ENCODE results near the gene GLI3. TPM values are rescaled to one million over a fixed set of nuclear protein-coding genes. Genes with fewer than 3 reads are reported as not detected.

Gene GLI3
- polyA plus RNA-seq, 2 of the 4 experiments (the other 2 are of a cell fraction): 0.09 TPM; not detected in 1

DNA sequence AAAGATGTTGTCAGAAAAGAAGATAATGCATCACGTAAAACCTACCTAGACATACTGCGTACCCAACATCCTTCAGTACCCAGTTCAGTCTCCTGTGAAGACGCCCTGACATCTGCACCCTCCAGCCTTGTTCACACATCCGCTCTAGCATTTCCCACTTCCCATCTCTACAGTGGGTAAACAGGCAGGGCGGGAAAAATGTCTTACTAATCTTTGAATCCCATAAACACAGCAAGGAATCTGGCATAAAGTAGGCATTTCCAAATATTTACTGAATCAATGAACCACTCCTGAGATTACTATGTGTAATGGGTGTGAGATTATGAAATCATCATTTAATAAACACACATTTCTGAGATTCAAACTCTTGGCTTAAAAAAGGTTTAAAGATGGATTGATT, 132.8 kb downstream of the GLI3 start (continued):
- TF ChIP-seq, protein P1, sequence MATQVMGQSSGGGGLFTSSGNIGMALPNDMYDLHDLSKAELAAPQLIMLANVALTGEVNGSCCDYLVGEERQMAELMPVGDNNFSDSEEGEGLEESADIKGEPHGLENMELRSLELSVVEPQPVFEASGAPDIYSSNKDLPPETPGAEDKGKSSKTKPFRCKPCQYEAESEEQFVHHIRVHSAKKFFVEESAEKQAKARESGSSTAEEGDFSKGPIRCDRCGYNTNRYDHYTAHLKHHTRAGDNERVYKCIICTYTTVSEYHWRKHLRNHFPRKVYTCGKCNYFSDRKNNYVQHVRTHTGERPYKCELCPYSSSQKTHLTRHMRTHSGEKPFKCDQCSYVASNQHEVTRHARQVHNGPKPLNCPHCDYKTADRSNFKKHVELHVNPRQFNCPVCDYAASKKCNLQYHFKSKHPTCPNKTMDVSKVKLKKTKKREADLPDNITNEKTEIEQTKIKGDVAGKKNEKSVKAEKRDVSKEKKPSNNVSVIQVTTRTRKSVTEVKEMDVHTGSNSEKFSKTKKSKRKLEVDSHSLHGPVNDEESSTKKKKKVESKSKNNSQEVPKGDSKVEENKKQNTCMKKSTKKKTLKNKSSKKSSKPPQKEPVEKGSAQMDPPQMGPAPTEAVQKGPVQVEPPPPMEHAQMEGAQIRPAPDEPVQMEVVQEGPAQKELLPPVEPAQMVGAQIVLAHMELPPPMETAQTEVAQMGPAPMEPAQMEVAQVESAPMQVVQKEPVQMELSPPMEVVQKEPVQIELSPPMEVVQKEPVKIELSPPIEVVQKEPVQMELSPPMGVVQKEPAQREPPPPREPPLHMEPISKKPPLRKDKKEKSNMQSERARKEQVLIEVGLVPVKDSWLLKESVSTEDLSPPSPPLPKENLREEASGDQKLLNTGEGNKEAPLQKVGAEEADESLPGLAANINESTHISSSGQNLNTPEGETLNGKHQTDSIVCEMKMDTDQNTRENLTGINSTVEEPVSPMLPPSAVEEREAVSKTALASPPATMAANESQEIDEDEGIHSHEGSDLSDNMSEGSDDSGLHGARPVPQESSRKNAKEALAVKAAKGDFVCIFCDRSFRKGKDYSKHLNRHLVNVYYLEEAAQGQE (IDR thresholded peaks at IDR 0.05): no peak
- no peak for TF ChIP-seq KDM1A (IDR thresholded peaks at IDR 0.05; ENCODE audit: low read depth)

DNA sequence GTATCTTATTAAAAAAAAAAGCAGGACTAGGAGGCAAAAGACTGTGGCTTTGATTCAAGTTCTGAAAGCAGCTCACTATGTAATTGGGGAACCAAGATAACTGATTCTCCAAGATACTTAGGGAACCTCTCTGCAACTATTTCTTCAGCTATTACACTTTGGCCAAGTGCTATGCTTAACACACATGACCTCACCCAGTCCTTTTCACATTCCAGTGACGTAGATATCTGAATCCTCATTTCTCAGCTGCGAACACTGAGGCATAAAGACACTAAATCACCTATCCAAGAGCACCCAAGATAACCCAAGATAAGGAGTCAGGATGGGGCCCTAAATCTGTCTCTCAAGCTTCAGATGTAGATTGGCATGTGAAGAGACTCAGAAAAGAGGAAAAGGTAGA, 133.6 kb downstream of the GLI3 start:
- H3K9me3 ChIP-seq: no peaks in the 10 kb centered on the region
- no peak overlapping the region for H3K27ac ChIP-seq
- no peak overlapping the region for H3K4me3 ChIP-seq
- H3K4me1 ChIP-seq: no peaks in the 10 kb centered on the region
- CTCF ChIA-PET: no interaction called here
- ATAC-seq (no peak), FAIRE-seq (no peak), DNase-seq (ENCODE audit: low read depth in 1 of 2, low spot score in 1 of 2) (no peak)
- WGBS (ENCODE audit: missing lambda C conversion rate): 59% methylated on average over 2 of the region's 2 CpGs
- POLR2A ChIA-PET: no interaction called here
- H3K4me2 ChIP-seq: no peak overlapping the region
- TF ChIP-seq, protein P2, sequence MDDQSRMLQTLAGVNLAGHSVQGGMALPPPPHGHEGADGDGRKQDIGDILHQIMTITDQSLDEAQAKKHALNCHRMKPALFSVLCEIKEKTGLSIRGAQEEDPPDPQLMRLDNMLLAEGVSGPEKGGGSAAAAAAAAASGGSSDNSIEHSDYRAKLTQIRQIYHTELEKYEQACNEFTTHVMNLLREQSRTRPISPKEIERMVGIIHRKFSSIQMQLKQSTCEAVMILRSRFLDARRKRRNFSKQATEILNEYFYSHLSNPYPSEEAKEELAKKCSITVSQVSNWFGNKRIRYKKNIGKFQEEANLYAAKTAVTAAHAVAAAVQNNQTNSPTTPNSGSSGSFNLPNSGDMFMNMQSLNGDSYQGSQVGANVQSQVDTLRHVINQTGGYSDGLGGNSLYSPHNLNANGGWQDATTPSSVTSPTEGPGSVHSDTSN (IDR thresholded peaks at IDR 0.05): no peak
- no peak for TF ChIP-seq SREBF2 (IDR thresholded peaks at IDR 0.05)
- TF ChIP-seq, protein P3, sequence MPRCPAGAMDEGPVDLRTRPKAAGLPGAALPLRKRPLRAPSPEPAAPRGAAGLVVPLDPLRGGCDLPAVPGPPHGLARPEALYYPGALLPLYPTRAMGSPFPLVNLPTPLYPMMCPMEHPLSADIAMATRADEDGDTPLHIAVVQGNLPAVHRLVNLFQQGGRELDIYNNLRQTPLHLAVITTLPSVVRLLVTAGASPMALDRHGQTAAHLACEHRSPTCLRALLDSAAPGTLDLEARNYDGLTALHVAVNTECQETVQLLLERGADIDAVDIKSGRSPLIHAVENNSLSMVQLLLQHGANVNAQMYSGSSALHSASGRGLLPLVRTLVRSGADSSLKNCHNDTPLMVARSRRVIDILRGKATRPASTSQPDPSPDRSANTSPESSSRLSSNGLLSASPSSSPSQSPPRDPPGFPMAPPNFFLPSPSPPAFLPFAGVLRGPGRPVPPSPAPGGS (IDR thresholded peaks at IDR 0.05): no peak
- no peak for TF ChIP-seq CBX8 (IDR thresholded peaks at IDR 0.05)
- no peak for TF ChIP-seq RFX5 (IDR thresholded peaks at IDR 0.05)
- no peak for TF ChIP-seq SMC3 (IDR thresholded peaks at IDR 0.05)
- no peak for TF ChIP-seq MAFK (IDR thresholded peaks at IDR 0.05; ENCODE audit: partially characterized antibody)
- TF ChIP-seq EP300 (IDR thresholded peaks at IDR 0.05): no peak
- no peak for TF ChIP-seq RAD21 (conservative IDR thresholded peaks at IDR 0.05 in 1 of 2, IDR thresholded peaks at IDR 0.05 in 1 of 2)
- TF ChIP-seq, protein P4, sequence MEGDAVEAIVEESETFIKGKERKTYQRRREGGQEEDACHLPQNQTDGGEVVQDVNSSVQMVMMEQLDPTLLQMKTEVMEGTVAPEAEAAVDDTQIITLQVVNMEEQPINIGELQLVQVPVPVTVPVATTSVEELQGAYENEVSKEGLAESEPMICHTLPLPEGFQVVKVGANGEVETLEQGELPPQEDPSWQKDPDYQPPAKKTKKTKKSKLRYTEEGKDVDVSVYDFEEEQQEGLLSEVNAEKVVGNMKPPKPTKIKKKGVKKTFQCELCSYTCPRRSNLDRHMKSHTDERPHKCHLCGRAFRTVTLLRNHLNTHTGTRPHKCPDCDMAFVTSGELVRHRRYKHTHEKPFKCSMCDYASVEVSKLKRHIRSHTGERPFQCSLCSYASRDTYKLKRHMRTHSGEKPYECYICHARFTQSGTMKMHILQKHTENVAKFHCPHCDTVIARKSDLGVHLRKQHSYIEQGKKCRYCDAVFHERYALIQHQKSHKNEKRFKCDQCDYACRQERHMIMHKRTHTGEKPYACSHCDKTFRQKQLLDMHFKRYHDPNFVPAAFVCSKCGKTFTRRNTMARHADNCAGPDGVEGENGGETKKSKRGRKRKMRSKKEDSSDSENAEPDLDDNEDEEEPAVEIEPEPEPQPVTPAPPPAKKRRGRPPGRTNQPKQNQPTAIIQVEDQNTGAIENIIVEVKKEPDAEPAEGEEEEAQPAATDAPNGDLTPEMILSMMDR (IDR thresholded peaks at IDR 0.05): no peak
- TF ChIP-seq ESRRA (IDR thresholded peaks at IDR 0.05; ENCODE audit: borderline replicate concordance, low read length): no peak
- no peak for TF ChIP-seq NFE2L2 (conservative IDR thresholded peaks at IDR 0.05; ENCODE audit: low read length)
- TF ChIP-seq, protein P5, sequence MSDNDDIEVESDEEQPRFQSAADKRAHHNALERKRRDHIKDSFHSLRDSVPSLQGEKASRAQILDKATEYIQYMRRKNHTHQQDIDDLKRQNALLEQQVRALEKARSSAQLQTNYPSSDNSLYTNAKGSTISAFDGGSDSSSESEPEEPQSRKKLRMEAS (IDR thresholded peaks at IDR 0.05): no peak
- TF ChIP-seq KDM1A (IDR thresholded peaks at IDR 0.05; ENCODE audit: low read depth): no peak
- TF ChIP-seq ZC3H11A (IDR thresholded peaks at IDR 0.05): no peak
- TF ChIP-seq, protein P6, sequence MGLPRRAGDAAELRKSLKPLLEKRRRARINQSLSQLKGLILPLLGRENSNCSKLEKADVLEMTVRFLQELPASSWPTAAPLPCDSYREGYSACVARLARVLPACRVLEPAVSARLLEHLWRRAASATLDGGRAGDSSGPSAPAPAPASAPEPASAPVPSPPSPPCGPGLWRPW (IDR thresholded peaks at IDR 0.05): no peak
- TF ChIP-seq HOXB5 (CRISPR knock-in tag; IDR thresholded peaks at IDR 0.05): no peak
- no peak for TF ChIP-seq RCOR1 (IDR thresholded peaks at IDR 0.05; ENCODE audit: low read depth, low read length)
- TF ChIP-seq, protein P1 (IDR thresholded peaks at IDR 0.05): no peak
